ENCODE results near the gene RRAD.
A peak's percentile ranks its signal among the peaks of the same experiment; 100 is the strongest.

RRAD gene

GRCh38 chr16:66881014-66881417 is 44.3 kb downstream of the RRAD start:
- no peak for DNase-seq (ENCODE audit: low read depth, low spot score)

DNA sequence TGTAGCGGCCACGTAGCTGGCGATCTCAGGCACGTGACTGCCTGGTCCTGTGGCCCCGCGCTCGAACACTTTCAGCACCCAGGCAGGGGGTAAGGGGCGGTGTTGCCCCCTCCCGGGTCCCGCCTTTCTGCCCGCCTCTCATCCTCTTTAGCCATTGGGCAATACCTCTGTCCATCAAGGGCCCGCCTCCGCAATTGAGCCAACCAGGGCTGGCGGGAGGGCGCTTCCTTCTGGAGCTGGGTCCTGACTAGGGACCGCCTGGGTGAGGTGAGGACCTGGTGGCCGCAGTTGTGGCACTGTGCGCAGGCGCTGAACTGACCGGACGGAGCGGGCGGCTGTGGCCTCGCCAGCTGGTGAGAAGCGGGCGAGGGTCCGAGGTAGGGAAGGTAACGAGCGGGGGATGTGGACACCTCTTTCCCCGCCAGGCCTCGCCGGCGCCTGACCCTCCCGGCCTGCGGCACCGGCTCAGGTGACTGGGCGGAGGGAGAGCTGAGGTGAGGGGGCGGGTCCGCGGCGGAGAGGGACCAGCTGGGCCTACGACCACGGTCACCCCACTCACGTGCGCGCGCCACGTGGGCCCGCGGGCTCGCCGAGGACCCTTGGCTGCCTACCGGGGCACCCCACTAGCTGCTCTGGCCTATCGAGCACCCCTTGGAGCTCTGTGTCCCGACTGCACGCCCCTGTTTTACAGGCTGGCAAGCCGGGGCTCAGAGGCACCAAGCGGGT is 44.9 kb downstream of the RRAD start, which contains the start of gene PDP2:
PDP2 (plus strand) TSS at position 228 of the 726 bp plus-strand sequence. CDS start 3,770 bp downstream, outside the sequence.
- peak; percentile 73 for DNase-seq (ENCODE audit: low read depth, low spot score)

- DNase-seq (ENCODE audit: low read depth, low spot score), result no peak
These were observed 47.3 kb downstream of the RRAD start for GRCh38 chr16:66878067-66878466.

DNA sequence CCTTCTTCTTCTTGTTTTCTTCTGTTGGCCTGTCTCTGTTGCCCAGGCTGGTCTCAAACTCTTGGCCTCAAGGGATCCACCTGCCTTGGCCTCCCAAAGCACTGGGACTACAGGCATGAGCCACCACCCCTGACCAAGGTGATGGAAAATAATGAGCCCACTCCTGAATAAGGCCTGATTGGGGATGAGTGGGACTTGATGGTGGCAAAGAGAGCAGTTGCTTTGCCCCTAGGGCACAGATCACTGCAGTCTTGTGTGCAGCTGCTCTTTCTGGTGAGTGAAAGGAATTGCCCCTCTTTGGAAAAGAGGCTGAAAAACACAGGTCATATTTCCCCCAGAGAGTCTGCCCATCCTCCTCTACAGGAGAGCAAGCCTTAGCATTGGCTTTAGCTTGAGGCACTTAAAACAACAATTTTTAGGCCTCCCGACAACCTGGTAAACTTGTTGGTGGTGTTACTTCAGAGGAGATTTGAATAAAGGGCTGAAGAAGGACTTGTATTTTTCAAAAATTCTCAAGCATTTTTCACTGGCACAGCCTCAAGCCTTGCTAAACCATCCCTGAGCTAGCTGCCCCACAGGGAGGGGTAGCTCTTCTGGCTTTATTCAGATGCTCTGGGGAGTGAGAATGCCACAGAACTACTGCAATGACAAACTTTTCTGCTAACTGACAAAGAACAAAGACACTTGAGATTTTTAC is 51.1 kb downstream of the RRAD start:
- no peak for DNase-seq (ENCODE audit: low read depth, low spot score)

DNA sequence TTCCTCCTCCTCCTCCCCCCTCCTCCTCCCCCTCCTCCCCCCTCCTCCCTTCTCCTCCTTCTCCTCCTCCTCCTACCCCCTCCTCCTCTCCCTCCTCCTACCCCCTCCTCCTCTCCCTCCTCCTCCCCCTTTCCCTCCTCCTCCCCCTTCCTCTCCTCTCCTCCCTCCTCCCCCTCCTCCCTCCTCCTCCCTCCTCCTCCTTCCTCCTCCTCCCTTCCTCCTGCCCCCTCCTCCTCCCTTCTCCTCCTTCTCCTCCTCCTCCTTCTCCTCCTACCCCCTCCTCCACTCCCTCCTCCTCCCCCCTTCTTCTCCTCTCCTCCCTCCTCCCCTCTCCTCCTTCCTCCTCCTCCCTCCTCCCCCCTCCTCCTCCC is 51.7 kb downstream of the RRAD start:
- DNase-seq (ENCODE audit: low read depth, low spot score), result no peak

DNA sequence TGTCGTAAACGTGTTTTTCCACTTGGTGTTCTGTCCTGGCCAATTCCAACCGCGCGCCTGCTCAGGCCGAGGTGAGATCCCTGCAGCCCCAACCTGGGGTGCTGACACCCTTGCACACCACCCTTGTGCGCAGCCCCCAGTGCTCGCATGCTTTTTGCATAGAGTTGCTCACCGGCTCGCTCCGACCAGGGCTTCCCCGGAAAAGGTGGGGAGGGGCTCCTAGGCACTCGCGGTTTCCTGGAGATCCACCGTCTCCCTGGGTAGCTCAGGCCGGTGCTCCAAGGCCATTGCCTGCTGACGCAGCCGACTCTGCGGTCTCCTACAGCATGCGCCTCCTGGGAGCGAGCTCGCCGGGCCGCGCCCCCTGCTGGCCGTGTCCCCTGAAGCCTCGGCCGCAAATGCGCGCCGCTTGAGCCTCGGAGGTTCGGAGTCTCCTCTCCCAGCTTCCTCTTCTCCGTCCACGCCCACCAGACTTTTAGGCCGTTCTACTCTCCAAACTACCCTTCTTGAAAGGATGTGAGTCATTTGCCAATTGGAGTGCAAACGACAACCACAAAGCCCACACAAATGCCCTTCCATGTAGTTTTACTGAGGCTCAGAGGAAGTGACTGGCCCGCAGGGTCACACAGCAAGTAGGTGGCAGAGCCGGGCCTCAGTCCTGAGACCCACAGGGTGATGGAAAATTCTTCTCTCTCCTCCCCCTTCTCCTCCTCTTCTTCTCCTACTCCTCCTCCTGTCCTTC is 52.2 kb downstream of the RRAD start:
- peak; percentile 77 for DNase-seq (ENCODE audit: low read depth, low spot score)

DNA sequence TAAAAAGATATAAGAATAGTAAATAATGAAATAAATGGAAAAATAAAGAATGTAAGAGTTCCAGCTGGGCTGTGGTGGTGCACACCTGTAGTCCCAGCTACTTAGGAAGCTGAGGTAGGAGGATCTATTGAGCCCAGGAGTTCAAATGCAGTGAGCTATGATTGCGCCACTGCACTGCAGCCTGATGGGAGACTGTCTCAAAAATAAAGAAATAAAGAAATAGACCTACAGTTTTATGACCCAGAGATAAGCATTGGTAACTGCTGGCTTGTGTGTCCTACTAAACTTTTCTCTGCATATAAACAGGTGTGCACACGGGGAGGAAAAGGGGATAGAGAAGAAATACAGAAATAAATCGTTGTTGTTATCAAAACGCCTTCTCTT is 52.8 kb downstream of the RRAD start:
- no peak for DNase-seq (ENCODE audit: low read depth, low spot score)

GRCh38 chr16:66871840-66872239 is 53.5 kb downstream of the RRAD start:
- no peak for DNase-seq (ENCODE audit: low read depth, low spot score)

Measured in activated naive CD8-positive, alpha-beta T cell treated with anti-CD3 and anti-CD28 coated beads, Interleukin-2, amount 50 U/mL, for 16 hours (primary cell).